Measurements from ENCODE around the gene ACTN4.

ACTN4 gene

GRCh38 chr19:38662537-38663155 lies 15.2 kb downstream of the ACTN4 start:
- DNase-seq = no peak

GRCh38 chr19:38663156-38663651 lies 15.8 kb downstream of the ACTN4 start:
- DNase-seq = no peak

GRCh38 chr19:38663957-38664502 lies 16.6 kb downstream of the ACTN4 start:
- DNase-seq = no peak

- DNase-seq = no peak
Measured at GRCh38 chr19:38664503-38665211, 17.2 kb downstream of the ACTN4 start.

GRCh38 chr19:38665219-38665931 lies 17.9 kb downstream of the ACTN4 start:
- DNase-seq = no peak

- no peak for DNase-seq
Measured at GRCh38 chr19:38665950-38666662, 18.7 kb downstream of the ACTN4 start.

- DNase-seq = no peak
Measured at GRCh38 chr19:38666663-38667511, 19.4 kb downstream of the ACTN4 start.

GRCh38 chr19:38667661-38668171 lies 20.3 kb downstream of the ACTN4 start:
- no peak for DNase-seq

GRCh38 chr19:38669552-38669951 lies 22.1 kb downstream of the ACTN4 start:
- no peak for DNase-seq

GRCh38 chr19:38670921-38671398 lies 23.5 kb downstream of the ACTN4 start:
- DNase-seq = no peak

- DNase-seq = no peak
Measured at GRCh38 chr19:38671654-38672053, 24.2 kb downstream of the ACTN4 start.

GRCh38 chr19:38673030-38673429 lies 25.6 kb downstream of the ACTN4 start:
- DNase-seq = no peak

- no peak for DNase-seq
Measured at GRCh38 chr19:38674388-38675171, 27.1 kb downstream of the ACTN4 start.

- DNase-seq = no peak
Measured at GRCh38 chr19:38675611-38676010, 28.2 kb downstream of the ACTN4 start.

GRCh38 chr19:38676023-38676877 lies 28.8 kb downstream of the ACTN4 start:
- no peak for DNase-seq

- DNase-seq = no peak
Measured at GRCh38 chr19:38676878-38677646, 29.6 kb downstream of the ACTN4 start.

- no peak for DNase-seq
Measured at GRCh38 chr19:38678217-38678890, 30.9 kb downstream of the ACTN4 start.

- no peak for DNase-seq
Measured at GRCh38 chr19:38678891-38679494, 31.5 kb downstream of the ACTN4 start.
